Nephron progenitor cell (in vitro differentiated cells): Measurements from ENCODE around the gene PKD2.
A peak's percentile ranks its signal among the peaks of the same experiment; 100 is the strongest.

Experiments used
- DNase-seq: peaks from one replicate; pipeline ENCODE4 v3.0.0; 2021
- H3K27ac Mint-ChIP-seq: 2 replicates; pipeline ENCODE4 v1.8.0; 2021; ENCODE audit warnings: mild to moderate bottlenecking, moderate library complexity, mixed read lengths
- H3K27me3 Mint-ChIP-seq: 2 replicates; pipeline ENCODE4 v1.8.0; 2021; ENCODE audit warnings: mild to moderate bottlenecking, low read depth, mixed read lengths; ENCODE audit not compliant: poor library complexity
- H3K36me3 Mint-ChIP-seq: 2 replicates; pipeline ENCODE4 v1.8.0; 2021; ENCODE audit warnings: low read depth, mixed read lengths
- H3K4me1 Mint-ChIP-seq: 2 replicates; pipeline ENCODE4 v1.8.0; 2021; ENCODE audit warnings: mixed read lengths
- H3K4me3 Mint-ChIP-seq: 2 replicates; pipeline ENCODE4 v1.8.0; 2021; ENCODE audit warnings: mild to moderate bottlenecking, moderate library complexity, mixed read lengths
- H3K9me3 Mint-ChIP-seq: 2 replicates; pipeline ENCODE4 v1.8.0; 2021; ENCODE audit warnings: mild to moderate bottlenecking, moderate library complexity, mixed read lengths
- CTCF ChIP-seq: fragments of 200-600 bp; sonication (generic); IDR thresholded peaks from 2 replicates; pipeline ENCODE4 v1.5.0; 2021; ENCODE audit warnings: antibody characterized with exemption

PKD2 gene

GRCh38 chr4:88012647-88013046 lies 5.2 kb downstream of the PKD2 start:
- DNase-seq = no peak
- H3K4me3 Mint-ChIP-seq = no peak overlapping the region
- H3K4me1 Mint-ChIP-seq = peaks cover 62% of the 10 kb centered on the region
- no peak for TF ChIP-seq CTCF
- H3K27ac Mint-ChIP-seq = peak overlapping the region; percentile 53
- no peaks in the 10 kb centered on the region for H3K27me3 Mint-ChIP-seq
- peaks cover 32% of the 10 kb centered on the region for H3K36me3 Mint-ChIP-seq
- no peaks in the 10 kb centered on the region for H3K9me3 Mint-ChIP-seq

- Mint-ChIP-seq H3K4me3 (no peak overlapping the region), H3K36me3 (peaks cover 45% of the 10 kb centered on the region), H3K27me3 (no peaks in the 10 kb centered on the region), H3K4me1 (peaks cover 68% of the 10 kb centered on the region), H3K27ac (no peak overlapping the region), H3K9me3 (no peaks in the 10 kb centered on the region)
- no peak for TF ChIP-seq CTCF
- DNase-seq = no peak
These were observed 7.0 kb downstream of the PKD2 start for GRCh38 chr4:88014386-88014905.

GRCh38 chr4:88015659-88016295 lies 8.3 kb downstream of the PKD2 start:
- H3K27me3 Mint-ChIP-seq = no peaks in the 10 kb centered on the region
- H3K36me3 Mint-ChIP-seq = peaks cover 50% of the 10 kb centered on the region
- no peaks in the 10 kb centered on the region for H3K9me3 Mint-ChIP-seq
- TF ChIP-seq CTCF = no peak
- no peak for DNase-seq
- no peak overlapping the region for H3K4me3 Mint-ChIP-seq
- H3K27ac Mint-ChIP-seq = no peak overlapping the region
- peaks cover 66% of the 10 kb centered on the region for H3K4me1 Mint-ChIP-seq

- no peak for DNase-seq
- H3K4me3 Mint-ChIP-seq = no peak overlapping the region
These were observed 10.3 kb downstream of the PKD2 start for GRCh38 chr4:88017516-88018297.

GRCh38 chr4:88018466-88018865 lies 11.0 kb downstream of the PKD2 start:
- no peak for DNase-seq
- Mint-ChIP-seq H3K4me3 (no peak overlapping the region), H3K36me3 (peaks cover 72% of the 10 kb centered on the region), H3K27me3 (no peaks in the 10 kb centered on the region), H3K27ac (peak overlapping the region; percentile 91), H3K9me3 (no peaks in the 10 kb centered on the region), H3K4me1 (peaks cover 39% of the 10 kb centered on the region)
- no peak for TF ChIP-seq CTCF

More at GRCh38 chr4:88017516-88018297, 10.3 kb downstream of the PKD2 start:
- Mint-ChIP-seq H3K27ac (peak overlapping the region; percentile 91), H3K27me3 (no peaks in the 10 kb centered on the region), H3K9me3 (no peaks in the 10 kb centered on the region), H3K36me3 (peaks cover 69% of the 10 kb centered on the region), H3K4me1 (peaks cover 47% of the 10 kb centered on the region)
- no peak for TF ChIP-seq CTCF
